HAP-1 (cell line): ENCODE data around the gene CDH5.

ENCODE experiments used
- DNase-seq, 2 experiments: peaks; one replicate each; pipeline ENCODE4 v3.0.0-alpha.2; 2016 to 2020; ENCODE audit warnings: low spot score in 2 of 2
- H3K27me3 ChIP-seq: fragments of 250-450 bp; sonication (Bioruptor Pico); 2 replicates; pipeline ENCODE4 v1.5.1; 2020; ENCODE audit warnings: low read depth, mild to moderate bottlenecking, moderate library complexity
- H3K36me3 ChIP-seq: fragments of 250-450 bp; sonication (Bioruptor Pico); replicated peaks from 2 replicates; pipeline ENCODE4 v1.5.1; 2020; ENCODE audit warnings: mild to moderate bottlenecking
- H3K4me1 ChIP-seq: fragments of 250-450 bp; sonication (Bioruptor Pico); 2 replicates; pipeline ENCODE4 v1.5.1; 2020; ENCODE audit warnings: mild to moderate bottlenecking
- H3K4me3 ChIP-seq: fragments of 250-450 bp; sonication (Bioruptor Pico); 2 replicates; pipeline ENCODE4 v1.5.1; 2020; ENCODE audit warnings: mild to moderate bottlenecking, moderate library complexity
- H3K9me3 ChIP-seq: fragments of 250-450 bp; sonication (Bioruptor Pico); 2 replicates; pipeline ENCODE4 v1.5.1; 2020; ENCODE audit warnings: mild to moderate bottlenecking, moderate library complexity
- in situ Hi-C: fragments of 300-500 bp; cut with MboI; formaldehyde crosslinking; loops from 3 replicates; pipeline ENCODE4 v1.14.3; 2020; ENCODE audit warnings: low sequenced_read_pairs, inconsistent platforms, mixed read lengths

CDH5 gene

GRCh38 chr16:66427871-66428681 lies 61.6 kb downstream of the CDH5 start:
- H3K36me3 ChIP-seq, result no peaks in the 10 kb centered on the region
- in situ Hi-C loops, result no loop called here
- no peaks in the 10 kb centered on the region for H3K9me3 ChIP-seq
- peaks cover 59% of the 10 kb centered on the region for H3K27me3 ChIP-seq
- peak overlapping the region; percentile 6; the same call in 1 of the 2 replicates for H3K4me3 ChIP-seq
- no peak for DNase-seq
- no peaks in the 10 kb centered on the region for H3K4me1 ChIP-seq

GRCh38 chr16:66428682-66429251 lies 62.3 kb downstream of the CDH5 start:
- Histone ChIP-seq H3K36me3 (no peaks in the 10 kb centered on the region), H3K4me1 (no peaks in the 10 kb centered on the region), H3K9me3 (no peaks in the 10 kb centered on the region), H3K27me3 (peaks cover 59% of the 10 kb centered on the region), H3K4me3 (no peak overlapping the region)
- DNase-seq, result no peak
- in situ Hi-C loops, result no loop called here

GRCh38 chr16:66429290-66429962 lies 62.9 kb downstream of the CDH5 start:
- H3K4me3 ChIP-seq, result no peak overlapping the region
- H3K36me3 ChIP-seq, result no peaks in the 10 kb centered on the region
- no peak for DNase-seq
- H3K4me1 ChIP-seq, result no peaks in the 10 kb centered on the region
- in situ Hi-C loops, result no loop called here
- H3K27me3 ChIP-seq, result peaks cover 60% of the 10 kb centered on the region
- no peaks in the 10 kb centered on the region for H3K9me3 ChIP-seq

- Histone ChIP-seq H3K9me3 (no peaks in the 10 kb centered on the region), H3K27me3 (peaks cover 57% of the 10 kb centered on the region), H3K4me3 (no peak overlapping the region), H3K4me1 (no peaks in the 10 kb centered on the region), H3K36me3 (no peaks in the 10 kb centered on the region)
- no peak for DNase-seq
- in situ Hi-C loops, result no loop called here
Observed at GRCh38 chr16:66430214-66430613, 63.7 kb downstream of the CDH5 start.

GRCh38 chr16:66431760-66432159 lies 65.3 kb downstream of the CDH5 start:
- in situ Hi-C loops, result no loop called here
- Histone ChIP-seq H3K9me3 (no peaks in the 10 kb centered on the region), H3K36me3 (no peaks in the 10 kb centered on the region), H3K4me3 (no peak overlapping the region), H3K27me3 (peaks cover 49% of the 10 kb centered on the region), H3K4me1 (no peaks in the 10 kb centered on the region)
- DNase-seq, result no peak

GRCh38 chr16:66432429-66432828 lies 65.9 kb downstream of the CDH5 start:
- H3K4me3 ChIP-seq, result no peak overlapping the region
- peaks cover 48% of the 10 kb centered on the region for H3K27me3 ChIP-seq
- DNase-seq, result no peak

GRCh38 chr16:66434619-66435430 lies 68.3 kb downstream of the CDH5 start:
- Histone ChIP-seq H3K4me3 (no peak overlapping the region), H3K27me3 (peaks cover 24% of the 10 kb centered on the region), H3K36me3 (no peaks in the 10 kb centered on the region), H3K4me1 (no peaks in the 10 kb centered on the region), H3K9me3 (no peaks in the 10 kb centered on the region)
- no peak for DNase-seq
- in situ Hi-C loops, result no loop called here

More at GRCh38 chr16:66432429-66432828, 65.9 kb downstream of the CDH5 start:
- Histone ChIP-seq H3K4me1 (no peaks in the 10 kb centered on the region), H3K36me3 (no peaks in the 10 kb centered on the region), H3K9me3 (no peaks in the 10 kb centered on the region)
- in situ Hi-C loops, result no loop called here

- in situ Hi-C loops, result no loop called here
- DNase-seq, result no peak
- Histone ChIP-seq H3K9me3 (no peaks in the 10 kb centered on the region), H3K27me3 (peaks cover 20% of the 10 kb centered on the region), H3K4me3 (no peak overlapping the region), H3K4me1 (no peaks in the 10 kb centered on the region), H3K36me3 (no peaks in the 10 kb centered on the region)
Observed at GRCh38 chr16:66435896-66436295, 69.4 kb downstream of the CDH5 start.

- DNase-seq, result no peak
Observed at GRCh38 chr16:66437391-66437945, 71.0 kb downstream of the CDH5 start.

GRCh38 chr16:66438536-66438935 lies 72.0 kb downstream of the CDH5 start:
- no peaks in the 10 kb centered on the region for H3K36me3 ChIP-seq
- H3K27me3 ChIP-seq, result peaks cover 2% of the 10 kb centered on the region; the same call in 1 of the 2 replicates
- DNase-seq, result no peak
- in situ Hi-C loops, result no loop called here
- H3K4me1 ChIP-seq, result no peaks in the 10 kb centered on the region
- no peaks in the 10 kb centered on the region for H3K9me3 ChIP-seq
- no peak overlapping the region for H3K4me3 ChIP-seq

More at GRCh38 chr16:66437391-66437945, 71.0 kb downstream of the CDH5 start:
- Histone ChIP-seq H3K36me3 (no peaks in the 10 kb centered on the region), H3K9me3 (no peaks in the 10 kb centered on the region), H3K27me3 (peaks cover 6% of the 10 kb centered on the region; the same call in 1 of the 2 replicates), H3K4me3 (no peak overlapping the region), H3K4me1 (no peaks in the 10 kb centered on the region)
- in situ Hi-C loops, result no loop called here

GRCh38 chr16:66439051-66439730 lies 72.7 kb downstream of the CDH5 start:
- no peak for DNase-seq
- Histone ChIP-seq H3K36me3 (no peaks in the 10 kb centered on the region), H3K4me1 (no peaks in the 10 kb centered on the region), H3K9me3 (no peaks in the 10 kb centered on the region), H3K27me3 (peaks cover 2% of the 10 kb centered on the region; the same call in 1 of the 2 replicates), H3K4me3 (no peak overlapping the region)
- in situ Hi-C loops, result no loop called here

GRCh38 chr16:66440271-66440802 lies 73.8 kb downstream of the CDH5 start:
- no peaks in the 10 kb centered on the region; the same call in 1 of the 2 replicates for H3K27me3 ChIP-seq
- in situ Hi-C loops, result no loop called here
- no peaks in the 10 kb centered on the region for H3K4me1 ChIP-seq
- DNase-seq, result no peak
- H3K36me3 ChIP-seq, result no peaks in the 10 kb centered on the region
- H3K9me3 ChIP-seq, result no peaks in the 10 kb centered on the region
- no peak overlapping the region for H3K4me3 ChIP-seq
